Activated CD4-positive, alpha-beta memory T cell treated with anti-CD3 and anti-CD28 coated beads, Interleukin-2, amount 10 ng/mL, durations not matched to agents 7 days and 5 days (primary cell): Measurements from ENCODE around the gene TAF1C. TPM values are rescaled to one million over a fixed set of nuclear protein-coding genes. Genes with fewer than 3 reads are reported as not detected.
"Not testable (repeated sequence)": the region's sequence is repeated elsewhere in the genome, so short reads cannot be mapped to it uniquely, and the experiment has no call there.

Experiments
- CTCF ChIA-PET: fragments of 350-600 bp; sonication (Branson Sonifier 250); formaldehyde crosslinking; loops from one replicate; lab custom pipeline; 2021; ENCODE audit warnings: antibody characterized with exemption, inconsistent platforms; lab: Charles Lee
- POLR2A ChIA-PET: fragments of 350-600 bp; sonication (Branson Sonifier 250); formaldehyde crosslinking; loops from one replicate; lab custom pipeline; 2021; ENCODE audit warnings: antibody characterized with exemption; lab: Charles Lee
- DNase-seq: peaks from one replicate; pipeline ENCODE4 v3.0.0-alpha.2; 2020
- H3K27ac Mint-ChIP-seq: one replicate; pipeline ENCODE4 v1.8.0; 2021; ENCODE audit warnings: mild to moderate bottlenecking, mixed read lengths
- H3K27me3 Mint-ChIP-seq: one replicate; pipeline ENCODE4 v1.8.0; 2021; ENCODE audit warnings: mixed read lengths
- H3K36me3 Mint-ChIP-seq: one replicate; pipeline ENCODE4 v1.8.0; 2021; ENCODE audit warnings: low read depth, mixed read lengths
- H3K4me1 Mint-ChIP-seq: one replicate; pipeline ENCODE4 v1.8.0; 2021; ENCODE audit warnings: mixed read lengths
- H3K4me3 Mint-ChIP-seq: one replicate; pipeline ENCODE4 v1.8.0; 2021; ENCODE audit warnings: mild to moderate bottlenecking, mixed read lengths
- H3K9me3 Mint-ChIP-seq: one replicate; pipeline ENCODE4 v1.8.0; 2021; ENCODE audit warnings: mixed read lengths
- total RNA-seq, 2 experiments: library from RNA; stranded (reverse); gene quantifications; one replicate each; pipeline ENCODE4 v1.2.3, GENCODE V29; 2021

The TAF1C gene
- total RNA-seq, 2 experiments from 2014 or later = 47.2 to 51.9 TPM

- ChIA-PET POLR2A (no interaction called here), CTCF (no interaction called here)
- Mint-ChIP-seq H3K9me3 (no peaks in the 10 kb centered on the region), H3K4me3 (no peak overlapping the region), H3K4me1 (no peaks in the 10 kb centered on the region), H3K36me3 (no peaks in the 10 kb centered on the region), H3K27me3 (peaks cover 11% of the 10 kb centered on the region), H3K27ac (no peak overlapping the region)
- DNase-seq = no peak
These were observed 36.6 kb upstream of the TAF1C start for GRCh38 chr16:84223456-84223855.

- CTCF ChIA-PET = no interaction called here
These were observed 34.0 kb upstream of the TAF1C start for GRCh38 chr16:84220851-84221250.

GRCh38 chr16:84218956-84219355 lies 32.1 kb upstream of the TAF1C start:
- no peaks in the 10 kb centered on the region for H3K36me3 Mint-ChIP-seq

More at GRCh38 chr16:84220851-84221250, 34.0 kb upstream of the TAF1C start:
- Mint-ChIP-seq H3K4me3 (no peak overlapping the region), H3K36me3 (no peaks in the 10 kb centered on the region), H3K9me3 (no peaks in the 10 kb centered on the region), H3K27ac (no peak overlapping the region), H3K4me1 (no peaks in the 10 kb centered on the region), H3K27me3 (peaks cover 1% of the 10 kb centered on the region)
- POLR2A ChIA-PET = no interaction called here
- no peak for DNase-seq

GRCh38 chr16:84218176-84218823 lies 31.4 kb upstream of the TAF1C start:
- Mint-ChIP-seq H3K4me1 (no peaks in the 10 kb centered on the region), H3K36me3 (no peaks in the 10 kb centered on the region), H3K27me3 (no peaks in the 10 kb centered on the region), H3K9me3 (no peaks in the 10 kb centered on the region), H3K4me3 (no peak overlapping the region), H3K27ac (no peak overlapping the region)
- ChIA-PET POLR2A (no interaction called here), CTCF (no interaction called here)
- no peak for DNase-seq

More at GRCh38 chr16:84218956-84219355, 32.1 kb upstream of the TAF1C start:
- ChIA-PET POLR2A (no interaction called here), CTCF (interaction anchor here (0.8 kb wide), 1 partner anchor 12 kb away, joined by 3 read pairs; no protein-coding TSS in a partner anchor)
- DNase-seq = no peak
- H3K27ac Mint-ChIP-seq = no peak overlapping the region
- H3K9me3 Mint-ChIP-seq = no peaks in the 10 kb centered on the region
- H3K27me3 Mint-ChIP-seq = no peaks in the 10 kb centered on the region
- no peak overlapping the region for H3K4me3 Mint-ChIP-seq
- H3K4me1 Mint-ChIP-seq = no peaks in the 10 kb centered on the region

GRCh38 chr16:84216144-84216543 lies 29.3 kb upstream of the TAF1C start:
- H3K4me1 Mint-ChIP-seq, H3K9me3 Mint-ChIP-seq, DNase-seq, H3K36me3 Mint-ChIP-seq, H3K4me3 Mint-ChIP-seq, POLR2A ChIA-PET, H3K27me3 Mint-ChIP-seq, H3K27ac Mint-ChIP-seq: not testable (repeated sequence)
- CTCF ChIA-PET = interaction anchor here (0.7 kb wide), 1 partner anchor 1800 kb away, joined by 4 read pairs; no protein-coding TSS in a partner anchor

- CTCF ChIA-PET = no interaction called here
- no peaks in the 10 kb centered on the region for H3K4me1 Mint-ChIP-seq
- H3K9me3 Mint-ChIP-seq = no peaks in the 10 kb centered on the region
- no peak for DNase-seq
- H3K4me3 Mint-ChIP-seq = no peak overlapping the region
- peaks cover 1% of the 10 kb centered on the region for H3K27me3 Mint-ChIP-seq
- POLR2A ChIA-PET = no interaction called here
- H3K27ac Mint-ChIP-seq = no peak overlapping the region
- H3K36me3 Mint-ChIP-seq = no peaks in the 10 kb centered on the region
These were observed 28.7 kb upstream of the TAF1C start for GRCh38 chr16:84215531-84215930.

GRCh38 chr16:84214451-84215066 lies 27.7 kb upstream of the TAF1C start:
- Mint-ChIP-seq H3K27ac (no peak overlapping the region), H3K9me3 (no peaks in the 10 kb centered on the region), H3K4me1 (no peaks in the 10 kb centered on the region), H3K36me3 (no peaks in the 10 kb centered on the region), H3K4me3 (no peak overlapping the region), H3K27me3 (peaks cover 1% of the 10 kb centered on the region)
- ChIA-PET POLR2A (no interaction called here), CTCF (no interaction called here)
- no peak for DNase-seq

- Mint-ChIP-seq H3K4me1 (no peaks in the 10 kb centered on the region), H3K36me3 (no peaks in the 10 kb centered on the region), H3K9me3 (no peaks in the 10 kb centered on the region), H3K4me3 (no peak overlapping the region), H3K27me3 (peaks cover 1% of the 10 kb centered on the region), H3K27ac (no peak overlapping the region)
- ChIA-PET POLR2A (no interaction called here), CTCF (no interaction called here)
- no peak for DNase-seq
These were observed 25.8 kb upstream of the TAF1C start for GRCh38 chr16:84212631-84213030.

- DNase-seq = no peak
- Mint-ChIP-seq H3K4me1 (no peaks in the 10 kb centered on the region), H3K36me3 (no peaks in the 10 kb centered on the region), H3K27me3 (peaks cover 1% of the 10 kb centered on the region), H3K9me3 (no peaks in the 10 kb centered on the region), H3K4me3 (no peak overlapping the region), H3K27ac (no peak overlapping the region)
- POLR2A ChIA-PET = no interaction called here
- CTCF ChIA-PET = no interaction called here
These were observed 25.3 kb upstream of the TAF1C start for GRCh38 chr16:84212154-84212553.

GRCh38 chr16:84209989-84210388 lies 23.1 kb upstream of the TAF1C start:
- POLR2A ChIA-PET = no interaction called here
- Mint-ChIP-seq H3K27ac (no peak overlapping the region), H3K4me1 (no peaks in the 10 kb centered on the region), H3K4me3 (no peak overlapping the region), H3K9me3 (no peaks in the 10 kb centered on the region), H3K27me3 (peaks cover 1% of the 10 kb centered on the region), H3K36me3 (no peaks in the 10 kb centered on the region)
- no peak for DNase-seq
- CTCF ChIA-PET = interaction anchor here (0.8 kb wide), 1 partner anchor 67 kb away, joined by 3 read pairs; no protein-coding TSS in a partner anchor

GRCh38 chr16:84207879-84208278 lies 21.0 kb upstream of the TAF1C start:
- no peak for DNase-seq
- Mint-ChIP-seq H3K9me3 (no peaks in the 10 kb centered on the region), H3K27ac (no peak overlapping the region), H3K36me3 (no peaks in the 10 kb centered on the region), H3K27me3 (peaks cover 1% of the 10 kb centered on the region), H3K4me3 (no peak overlapping the region), H3K4me1 (no peaks in the 10 kb centered on the region)
- POLR2A ChIA-PET = no interaction called here
- CTCF ChIA-PET = no interaction called here

GRCh38 chr16:84207251-84207650 lies 20.4 kb upstream of the TAF1C start:
- no peak for DNase-seq
- H3K36me3 Mint-ChIP-seq = no peaks in the 10 kb centered on the region
- no peaks in the 10 kb centered on the region for H3K4me1 Mint-ChIP-seq
- CTCF ChIA-PET = no interaction called here
- peaks cover 1% of the 10 kb centered on the region for H3K27me3 Mint-ChIP-seq
- no peak overlapping the region for H3K4me3 Mint-ChIP-seq
- no peaks in the 10 kb centered on the region for H3K9me3 Mint-ChIP-seq
- POLR2A ChIA-PET = no interaction called here
- no peak overlapping the region for H3K27ac Mint-ChIP-seq

GRCh38 chr16:84205976-84206691 lies 19.3 kb upstream of the TAF1C start:
- H3K9me3 Mint-ChIP-seq = no peaks in the 10 kb centered on the region
- CTCF ChIA-PET = interaction anchor here (1.0 kb wide), 1 partner anchor 13 kb away, joined by 3 read pairs; no protein-coding TSS in a partner anchor
- no peaks in the 10 kb centered on the region for H3K36me3 Mint-ChIP-seq
- H3K27me3 Mint-ChIP-seq = peaks cover 1% of the 10 kb centered on the region
- POLR2A ChIA-PET = no interaction called here
- no peak for DNase-seq
- H3K4me3 Mint-ChIP-seq = no peak overlapping the region
- H3K4me1 Mint-ChIP-seq = no peaks in the 10 kb centered on the region
- no peak overlapping the region for H3K27ac Mint-ChIP-seq
